H1 (cell line): ENCODE measurements around the gene NAT8L. TPM values are rescaled to one million over a fixed set of nuclear protein-coding genes. Genes with fewer than 3 reads are reported as not detected.
A peak's percentile ranks its signal among the peaks of the same experiment; 100 is the strongest.

Source experiments
- CTCF ChIA-PET: fragments of 300-600 bp; sonication (Branson Sonifier 250); formaldehyde crosslinking; loops from one replicate; lab custom pipeline; 2021; ENCODE audit not compliant: partially characterized antibody; lab: Charles Lee
- POLR2A ChIA-PET: fragments of 300-600 bp; sonication (Branson Sonifier 250); formaldehyde crosslinking; loops from one replicate; lab custom pipeline; 2021; ENCODE audit warnings: inconsistent platforms; ENCODE audit not compliant: partially characterized antibody; lab: Charles Lee
- DNase-seq, 2 experiments: peaks; one replicate each; pipeline versions ENCODE4 v3.0.0 to v3.0.0-alpha.2; 2010 to 2022; ENCODE audit warnings: low spot score in 2 of 2, low read depth in 1 of 2, mixed read lengths in 1 of 2
- FAIRE-seq: peaks from 2 replicates; lab custom pipeline; 2011; peaks lifted over from hg19 to GRCh38; lab: Jason Lieb, UNC
- H2AFZ ChIP-seq: 2 replicates; pipeline ENCODE4 v1.8.1; 2012; ENCODE audit warnings: low read length, inconsistent platforms
- H2AK5ac ChIP-seq: 2 replicates; pipeline ENCODE4 v1.6.1; 2013; ENCODE audit warnings: low read depth, low read length
- H2BK120ac ChIP-seq: replicated peaks from 2 replicates; pipeline ENCODE3; 2013; ENCODE audit warnings: low read depth, low read length, inconsistent platforms
- H2BK12ac ChIP-seq: 2 replicates; pipeline ENCODE4 v1.6.1; 2013; ENCODE audit warnings: low read depth, low read length
- H2BK15ac ChIP-seq: 2 replicates; pipeline ENCODE4 v1.6.1; 2013; ENCODE audit warnings: low read length
- H2BK20ac ChIP-seq: 2 replicates; pipeline ENCODE4 v1.6.1; 2013; ENCODE audit warnings: low read length
- H2BK5ac ChIP-seq: 2 replicates; pipeline ENCODE4 v1.6.1; 2013; ENCODE audit warnings: low read depth, low read length
- H3K14ac ChIP-seq: 2 replicates; pipeline ENCODE4 v1.6.1; 2013; ENCODE audit warnings: inconsistent platforms; ENCODE audit not compliant: insufficient read length
- H3K18ac ChIP-seq: 2 replicates; pipeline ENCODE4 v1.6.1; 2013; ENCODE audit warnings: low read length; ENCODE audit errors: extremely low read depth
- H3K23ac ChIP-seq: 2 replicates; pipeline ENCODE4 v1.6.1; 2013; ENCODE audit warnings: inconsistent platforms; ENCODE audit not compliant: insufficient read length
- H3K23me2 ChIP-seq: 2 replicates; pipeline ENCODE4 v1.6.1; 2013; ENCODE audit warnings: low read depth, low read length
- H3K27ac ChIP-seq: 2 replicates; pipeline ENCODE4 v1.6.1; 2011; ENCODE audit warnings: low read depth, low read length, inconsistent platforms
- H3K27me3 ChIP-seq, 4 experiments: replicated peaks in 1 of 4; 1 replicate in 1 of 4; 2 replicates in 3 of 4; pipeline versions ENCODE4 v1.6.1 to v1.8.1; 2011 to 2013; ENCODE audit warnings: low read length in 3 of 4, mild to moderate bottlenecking in 3 of 4, inconsistent platforms in 2 of 4, mixed read lengths in 2 of 4, moderate library complexity in 1 of 4; ENCODE audit not compliant: control insufficient read depth in 3 of 4, insufficient read depth in 3 of 4; ENCODE audit errors: extremely low read depth in 1 of 4
- H3K36me3 ChIP-seq, 4 experiments: 2 replicates each; pipeline versions ENCODE4 v1.6.1 to v1.8.1; 2011 to 2013; ENCODE audit warnings: mild to moderate bottlenecking in 4 of 4, low read length in 3 of 4, moderate library complexity in 2 of 4, control low read depth in 1 of 4, inconsistent platforms in 1 of 4; ENCODE audit not compliant: insufficient read depth in 4 of 4, control insufficient read depth in 2 of 4
- H3K4ac ChIP-seq: replicated peaks from 2 replicates; pipeline ENCODE3; 2013; ENCODE audit warnings: low read length, low read depth, mixed read lengths, inconsistent platforms; ENCODE audit not compliant: insufficient read length
- H3K4me1 ChIP-seq, 4 experiments: replicated peaks in 1 of 4; 1 replicate in 1 of 4; 2 replicates in 3 of 4; pipeline versions ENCODE4 v1.6.1 to v1.8.1; 2011 to 2013; ENCODE audit warnings: low read length in 3 of 4, inconsistent platforms in 2 of 4, mixed read lengths in 1 of 4; ENCODE audit not compliant: insufficient read depth in 4 of 4, control insufficient read depth in 3 of 4
- H3K4me2 ChIP-seq, 2 experiments: 2 replicates each; pipeline versions ENCODE4 v1.6.1 to v1.8.1; 2011 to 2013; ENCODE audit warnings: low read depth in 2 of 2, low read length in 2 of 2, control low read depth in 1 of 2, inconsistent platforms in 1 of 2, mild to moderate bottlenecking in 1 of 2; ENCODE audit not compliant: insufficient read depth in 1 of 2
- H3K4me3 ChIP-seq, 4 experiments: fragments of 200-600, 300-600 bp in 1 of 4; sonication (generic), shearing (Covaris generic), sonication (Bioruptor Twin) in 1 of 4; 2 replicates each; pipeline versions ENCODE4 v1.5.1 to v1.8.1; 2011 to 2016; ENCODE audit warnings: low read length in 4 of 4, low read depth in 3 of 4, control low read depth in 2 of 4, inconsistent platforms in 2 of 4, mild to moderate bottlenecking in 2 of 4, mixed read lengths in 1 of 4, moderate library complexity in 1 of 4; ENCODE audit not compliant: insufficient read depth in 2 of 4; ENCODE audit errors: extremely low read depth in 1 of 4
- H3K56ac ChIP-seq: replicated peaks from 2 replicates; pipeline ENCODE3; 2013; ENCODE audit warnings: low read depth, mild to moderate bottlenecking, mixed read lengths, low read length, inconsistent platforms; ENCODE audit not compliant: insufficient read length
- H3K79me1 ChIP-seq: 2 replicates; pipeline ENCODE4 v1.6.1; 2013; ENCODE audit warnings: low read depth, low read length, control low read depth
- H3K79me2 ChIP-seq, 2 experiments: 2 replicates each; pipeline versions ENCODE4 v1.6.1 to v1.8.1; 2012 to 2013; ENCODE audit warnings: low read length in 2 of 2, mild to moderate bottlenecking in 2 of 2, inconsistent platforms in 1 of 2; ENCODE audit not compliant: insufficient read depth in 2 of 2, control insufficient read depth in 1 of 2
- H3K9ac ChIP-seq, 4 experiments: replicated peaks in 1 of 4; 1 replicate in 1 of 4; 2 replicates in 3 of 4; pipeline versions ENCODE4 v1.6.1 to v1.8.1; 2011 to 2013; ENCODE audit warnings: low read depth in 3 of 4, low read length in 3 of 4, control low read depth in 2 of 4, mild to moderate bottlenecking in 2 of 4, moderate library complexity in 2 of 4, inconsistent platforms in 1 of 4; ENCODE audit errors: extremely low read depth in 1 of 4
- H3K9me3 ChIP-seq, 2 experiments: 2 replicates each; pipeline versions ENCODE4 v1.6.1 to v1.8.1; 2012 to 2013; ENCODE audit warnings: mild to moderate bottlenecking in 2 of 2, moderate library complexity in 2 of 2, control low read depth in 1 of 2, inconsistent platforms in 1 of 2, low read depth in 1 of 2, low read length in 1 of 2, mixed read lengths in 1 of 2; ENCODE audit not compliant: insufficient read depth in 2 of 2
- H4K20me1 ChIP-seq, 2 experiments: replicated peaks in 1 of 2; 2 replicates each; pipeline versions ENCODE3 to v1.8.1; 2011 to 2013; ENCODE audit warnings: inconsistent platforms in 2 of 2, low read length in 2 of 2, mild to moderate bottlenecking in 1 of 2; ENCODE audit not compliant: insufficient read depth in 2 of 2, control insufficient read depth in 1 of 2
- H4K5ac ChIP-seq: 2 replicates; pipeline ENCODE4 v1.6.1; 2013; ENCODE audit warnings: low read length, low read depth, mixed read lengths, inconsistent platforms; ENCODE audit not compliant: insufficient read length
- H4K8ac ChIP-seq: 2 replicates; pipeline ENCODE4 v1.8.0; 2013; ENCODE audit warnings: mild to moderate bottlenecking, moderate library complexity, low read length, inconsistent platforms; ENCODE audit not compliant: insufficient read depth; ENCODE audit errors: extremely low read depth
- H4K91ac ChIP-seq: replicated peaks from 2 replicates; pipeline ENCODE3; 2013; ENCODE audit warnings: low read length, mixed read lengths, inconsistent platforms; ENCODE audit not compliant: insufficient read length
- EGR1 ChIP-seq: IDR thresholded peaks from 2 replicates; pipeline ENCODE4 v1.6.1; 2011; ENCODE audit warnings: low read depth, low read length, borderline replicate concordance
- WGBS, 2 experiments: shearing (Covaris generic) in 1 of 2; methylation state at CpG; one replicate each; pipeline versions ENCODE4 v1.1.6 to v1.1.7; 2013 to 2015; ENCODE audit warnings: low lambda C conversion rate in 2 of 2, mixed read lengths in 2 of 2, inconsistent platforms in 1 of 2, low coverage in 1 of 2, missing lambda C conversion rate in 1 of 2; ENCODE audit not compliant: insufficient replicate concordance in 2 of 2, insufficient coverage in 1 of 2, insufficient read length in 1 of 2; ENCODE audit errors: extremely low coverage in 1 of 2, missing lambda C conversion rate in 1 of 2; 5-methylcytosine and 5-hydroxymethylcytosine counted together
- polyA plus RNA-seq, 7 experiments: library from polyadenylated mRNA; depleted of rRNA in 3 of 7; stranded (reverse) in 5 of 7; unstranded in 2 of 7; fragments of >200 nt in 5 of 7; fragments of 200-250 nt in 2 of 7; gene quantifications; 1 replicate in 5 of 7; 2 replicates in 1 of 7; 4 replicates in 1 of 7; pipeline versions ENCODE4 v1.2.1 to v1.2.3, GENCODE V29; 2011 to 2013; ENCODE audit warnings: missing spikeins in 2 of 7, mixed read lengths in 2 of 7
- total RNA-seq: library from RNA; stranded (reverse); fragmentation: NEBNext Ultra II Directional; extraction: Animal tissue kit (Norgen Biotek cat#: 25700); gene quantifications from 2 replicates; pipeline ENCODE4 v1.2.1, GENCODE V29; 2021

NAT8L gene
- total and polyA plus RNA-seq, 2 of the 8 experiments (the other 6 are each of a cell fraction or from before 2014, with no cell fraction given): 10.8 TPM

- Histone ChIP-seq H2BK12ac (no peak overlapping the region), H3K79me1 (no peaks in the 10 kb centered on the region), H2BK15ac (no peak overlapping the region), H4K5ac (no peak overlapping the region), H3K4ac (no peak overlapping the region), H3K27me3 (peaks cover 21 to 52% (median 42%) of the 10 kb centered on the region in 4 experiments), H2AFZ (no peak overlapping the region), H3K4me2 (peak overlapping the region; percentile 47 to 73), H2BK20ac (no peak overlapping the region), H3K36me3 (no peaks in the 10 kb centered on the region; a peak in 1 of 8 replicates), H2BK120ac (no peak overlapping the region), H2AK5ac (no peak overlapping the region), H3K9ac (no peak overlapping the region), H3K56ac (no peak overlapping the region), H3K23ac (no peak overlapping the region), H3K79me2 (no peaks in the 10 kb centered on the region), H3K14ac (no peak overlapping the region), H3K18ac (no peak overlapping the region), H3K27ac (no peak overlapping the region), H4K20me1 (peaks cover 0 to 7% of the 10 kb centered on the region in 2 experiments), H3K9me3 (peaks cover 0 to 8% of the 10 kb centered on the region in 2 experiments; a peak in 1 of 4 replicates), H3K23me2 (peaks cover 12% of the 10 kb centered on the region; the same call in 1 of the 2 replicates), H2BK5ac (no peak overlapping the region), H4K91ac (no peak overlapping the region), H4K8ac (peak overlapping the region; percentile 25), H3K4me3 (peak overlapping the region; percentile 48 to 72 (median 58)), H3K4me1 (peaks cover 0 to 8% (median 3%) of the 10 kb centered on the region in 4 experiments; a peak in 5 of 7 replicates)
- ChIA-PET POLR2A (interaction anchor here (0.9 to 1.0 kb wide), 2 partner anchors 10 to 18 kb away, joined by 3 to 4 read pairs; no protein-coding TSS in a partner anchor), CTCF (no interaction called here)
- DNase-seq (peak in 1 of 2 experiments; percentile 69), FAIRE-seq (no peak)
- TF ChIP-seq EGR1: no peak
- WGBS, 2 experiments: 9% methylated on average over 16 of the region's 91 CpGs; no CpG with 5 or more reads in 1 of the 2 experiments
These were observed 18.5 kb upstream of the NAT8L start for GRCh38 chr4:2040391-2041238.
